ENCODE measurements around the gene SYTL5. TPM values are rescaled to one million over a fixed set of nuclear protein-coding genes. Genes with fewer than 3 reads are reported as not detected.

Gene SYTL5
- total RNA-seq, 3 donors from 2014 or later = 0.80 to 10.0 (median 3.9) TPM

- DNase-seq (ENCODE audit: low spot score in 2 of 2) = no peak
- H3K27me3 ChIP-seq = peaks cover 0 to 35% of the 10 kb centered on the region in 2 donors
- no peaks in the 10 kb centered on the region for H3K4me1 ChIP-seq
- intact Hi-C loops (cut with DNase I; ENCODE audit: low total_unique reads) = no loop called here
- H3K36me3 ChIP-seq = no peaks in the 10 kb centered on the region
- H3K4me3 ChIP-seq = no peak overlapping the region
- TF ChIP-seq POLR2A (IDR thresholded peaks at IDR 0.05) (no peak), POLR2AphosphoS5 (IDR thresholded peaks at IDR 0.05) (no peak), CTCF (IDR thresholded peaks at IDR 0.05) (no peak)
- H3K9me3 ChIP-seq = peaks cover 0 to 3% of the 10 kb centered on the region in 2 donors
- no peak overlapping the region for H3K27ac ChIP-seq
Measured at GRCh38 chrX:38116706-38117105, 110.4 kb downstream of the SYTL5 start.

GRCh38 chrX:38117485-38117884 lies 111.1 kb downstream of the SYTL5 start:
- no peak overlapping the region for H3K27ac ChIP-seq
- peaks cover 0 to 3% of the 10 kb centered on the region in 2 donors for H3K9me3 ChIP-seq
- intact Hi-C loops (cut with DNase I; ENCODE audit: low total_unique reads) = no loop called here
- DNase-seq (ENCODE audit: low spot score in 2 of 2) = no peak
- no peaks in the 10 kb centered on the region for H3K36me3 ChIP-seq
- H3K27me3 ChIP-seq = peaks cover 0 to 31% of the 10 kb centered on the region in 2 donors
- no peak overlapping the region for H3K4me3 ChIP-seq
- TF ChIP-seq POLR2A (IDR thresholded peaks at IDR 0.05) = no peak
- TF ChIP-seq CTCF (IDR thresholded peaks at IDR 0.05) = no peak
- no peak for TF ChIP-seq POLR2AphosphoS5 (IDR thresholded peaks at IDR 0.05)
- H3K4me1 ChIP-seq = no peaks in the 10 kb centered on the region

- Histone ChIP-seq H3K9me3 (no peaks in the 10 kb centered on the region), H3K27me3 (peaks cover 0 to 53% of the 10 kb centered on the region in 2 donors), H3K36me3 (no peaks in the 10 kb centered on the region), H3K27ac (no peak overlapping the region), H3K4me3 (no peak overlapping the region), H3K4me1 (no peaks in the 10 kb centered on the region)
- intact Hi-C loops (cut with DNase I; ENCODE audit: low total_unique reads) = no loop called here
- TF ChIP-seq CTCF (IDR thresholded peaks at IDR 0.05) = no peak
- TF ChIP-seq POLR2AphosphoS5 (IDR thresholded peaks at IDR 0.05) = no peak
- TF ChIP-seq POLR2A (IDR thresholded peaks at IDR 0.05) = no peak
- DNase-seq (ENCODE audit: low spot score in 2 of 2) = no peak
Measured at GRCh38 chrX:38124000-38124399, 117.6 kb downstream of the SYTL5 start.

- Histone ChIP-seq H3K27me3 (peaks cover 0 to 42% of the 10 kb centered on the region in 2 donors), H3K4me3 (no peak overlapping the region), H3K36me3 (no peaks in the 10 kb centered on the region), H3K9me3 (no peaks in the 10 kb centered on the region), H3K4me1 (no peaks in the 10 kb centered on the region), H3K27ac (no peak overlapping the region)
- no peak for TF ChIP-seq CTCF (IDR thresholded peaks at IDR 0.05)
- TF ChIP-seq POLR2AphosphoS5 (IDR thresholded peaks at IDR 0.05) = no peak
- no peak for TF ChIP-seq POLR2A (IDR thresholded peaks at IDR 0.05)
- intact Hi-C loops (cut with DNase I; ENCODE audit: low total_unique reads) = no loop called here
- no peak for DNase-seq (ENCODE audit: low spot score in 2 of 2)
Measured at GRCh38 chrX:38126179-38126578, 119.8 kb downstream of the SYTL5 start.

- Histone ChIP-seq H3K4me1 (no peaks in the 10 kb centered on the region), H3K36me3 (no peaks in the 10 kb centered on the region), H3K9me3 (no peaks in the 10 kb centered on the region), H3K27ac (no peak overlapping the region), H3K27me3 (peaks cover 0 to 36% of the 10 kb centered on the region in 2 donors), H3K4me3 (no peak overlapping the region)
- intact Hi-C loops (cut with DNase I; ENCODE audit: low total_unique reads) = no loop called here
- no peak for DNase-seq (ENCODE audit: low spot score in 2 of 2)
- TF ChIP-seq POLR2AphosphoS5 (IDR thresholded peaks at IDR 0.05) (no peak), CTCF (IDR thresholded peaks at IDR 0.05) (no peak), POLR2A (IDR thresholded peaks at IDR 0.05) (no peak)
Measured at GRCh38 chrX:38127961-38128360, 121.6 kb downstream of the SYTL5 start.
